Measurements from ENCODE around the gene LIN9.
"Not testable (repeated sequence)": the region's sequence is repeated elsewhere in the genome, so short reads cannot be mapped to it uniquely, and the experiment has no call there.

DNA sequence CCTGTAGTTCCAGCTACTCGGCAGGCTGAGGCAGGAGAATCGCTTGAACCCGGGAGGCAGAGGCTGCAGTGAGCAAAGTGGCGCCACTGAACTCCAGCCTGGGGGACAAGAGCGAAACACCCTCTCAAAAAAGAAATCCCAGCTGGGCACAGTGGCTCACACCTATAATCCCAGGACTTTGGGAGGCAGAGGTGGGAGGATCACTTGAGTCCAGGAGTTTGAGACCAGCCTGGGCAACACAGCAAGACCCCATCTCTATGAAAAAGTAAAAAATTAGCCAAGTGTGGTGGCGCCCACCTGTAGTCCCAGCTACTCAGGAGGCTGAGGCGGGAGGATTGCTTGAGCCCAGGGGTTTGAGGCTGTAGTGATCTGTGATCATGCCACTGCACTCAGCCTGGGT is 56.1 kb downstream of the LIN9 start:
- TF ChIP-seq CTCF, POLR2A (IDR thresholded peaks at IDR 0.05): not testable (repeated sequence)
